GM12891 (cell line): ENCODE results near the gene OR51B2.

Experiments
- POLR2A ChIP-seq: IDR thresholded peaks from 2 replicates; pipeline ENCODE4 v1.6.1; 2011; ENCODE audit warnings: low read depth, low read length, control low read depth
- POLR2AphosphoS5 ChIP-seq: IDR thresholded peaks from 2 replicates; pipeline ENCODE4 v1.6.1; 2011; ENCODE audit warnings: low read depth, low read length, control low read depth
- POU2F2 ChIP-seq: IDR thresholded peaks from 2 replicates; pipeline ENCODE4 v1.6.1; 2011; ENCODE audit warnings: low read depth, mild to moderate bottlenecking, control low read depth, low read length, moderate library complexity
- SPI1 ChIP-seq: IDR thresholded peaks from 2 replicates; pipeline ENCODE4 v1.6.1; 2011; ENCODE audit warnings: low read depth, low read length, control low read depth
- TAF1 ChIP-seq: IDR thresholded peaks from 2 replicates; pipeline ENCODE4 v1.6.1; 2011; ENCODE audit warnings: low read depth, low read length, control low read depth

DNA sequence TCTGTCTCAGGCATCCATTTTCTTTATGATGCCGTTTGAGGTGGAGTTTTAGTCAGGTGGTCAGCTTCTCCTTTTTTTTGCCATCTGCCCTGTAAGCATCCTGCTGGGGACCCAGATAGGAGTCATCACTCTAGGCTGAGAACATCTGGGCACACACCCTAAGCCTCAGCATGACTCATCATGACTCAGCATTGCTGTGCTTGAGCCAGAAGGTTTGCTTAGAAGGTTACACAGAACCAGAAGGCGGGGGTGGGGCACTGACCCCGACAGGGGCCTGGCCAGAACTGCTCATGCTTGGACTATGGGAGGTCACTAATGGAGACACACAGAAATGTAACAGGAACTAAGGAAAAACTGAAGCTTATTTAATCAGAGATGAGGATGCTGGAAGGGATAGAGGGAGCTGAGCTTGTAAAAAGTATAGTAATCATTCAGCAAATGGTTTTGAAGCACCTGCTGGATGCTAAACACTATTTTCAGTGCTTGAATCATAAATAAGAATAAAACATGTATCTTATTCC is 43.5 kb downstream of the OR51B2 start:
- no peak for TF ChIP-seq POLR2A
- no peak for TF ChIP-seq POLR2AphosphoS5
- no peak for TF ChIP-seq SPI1
- TF ChIP-seq TAF1, result no peak
- TF ChIP-seq POU2F2, result no peak
